BE2C (cell line): Measurements from ENCODE around the gene PSME3IP1.

ENCODE experiments used
- DNase-seq: peaks from one replicate; pipeline ENCODE4 v3.0.0-alpha.2; 2020
- H3K27me3 ChIP-seq: fragments of 250-450 bp; sonication (Bioruptor Pico); 2 replicates; pipeline ENCODE4 v1.5.1; 2020; ENCODE audit warnings: mild to moderate bottlenecking
- H3K36me3 ChIP-seq: fragments of 250-450 bp; sonication (Bioruptor Pico); 2 replicates; pipeline ENCODE4 v1.5.1; 2020; ENCODE audit warnings: mild to moderate bottlenecking
- H3K4me1 ChIP-seq: fragments of 250-450 bp; sonication (Bioruptor Pico); 2 replicates; pipeline ENCODE4 v1.5.1; 2020
- H3K4me3 ChIP-seq: 2 replicates; pipeline ENCODE4 v1.5.1; 2011; ENCODE audit warnings: low read depth, low read length
- H3K9me3 ChIP-seq: fragments of 250-450 bp; sonication (Bioruptor Pico); 2 replicates; pipeline ENCODE4 v1.5.1; 2020
- TF ChIP-seq, protein P1 (sequence below): IDR thresholded peaks from 2 replicates; pipeline ENCODE4 v1.5.1; 2012; ENCODE audit warnings: mild to moderate bottlenecking, low read depth, low read length

PSME3IP1 gene

DNA sequence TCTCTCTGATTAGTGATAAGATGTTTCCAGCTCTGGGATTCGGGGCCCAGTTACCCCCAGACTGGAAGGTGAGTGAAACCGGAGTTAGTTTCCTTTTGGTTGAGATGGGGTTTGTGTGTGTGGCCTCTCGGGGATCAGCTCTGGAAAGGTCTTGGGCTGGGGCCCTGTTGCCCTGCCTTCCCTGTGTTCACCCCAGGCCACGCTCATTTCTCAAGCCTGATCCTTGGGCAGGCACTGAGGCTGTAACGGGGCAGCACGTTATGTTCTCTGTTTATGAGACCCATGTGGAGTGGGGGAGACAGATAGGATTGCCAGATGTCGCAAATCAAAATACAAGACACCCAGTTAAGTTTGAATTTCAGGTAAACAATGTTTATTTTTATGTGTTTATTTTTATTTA lies 58.0 kb downstream of the PSME3IP1 start:
- Histone ChIP-seq H3K36me3 (no peaks in the 10 kb centered on the region), H3K27me3 (no peaks in the 10 kb centered on the region), H3K9me3 (no peaks in the 10 kb centered on the region), H3K4me3 (no peak overlapping the region), H3K4me1 (no peaks in the 10 kb centered on the region)
- TF ChIP-seq, protein P1, sequence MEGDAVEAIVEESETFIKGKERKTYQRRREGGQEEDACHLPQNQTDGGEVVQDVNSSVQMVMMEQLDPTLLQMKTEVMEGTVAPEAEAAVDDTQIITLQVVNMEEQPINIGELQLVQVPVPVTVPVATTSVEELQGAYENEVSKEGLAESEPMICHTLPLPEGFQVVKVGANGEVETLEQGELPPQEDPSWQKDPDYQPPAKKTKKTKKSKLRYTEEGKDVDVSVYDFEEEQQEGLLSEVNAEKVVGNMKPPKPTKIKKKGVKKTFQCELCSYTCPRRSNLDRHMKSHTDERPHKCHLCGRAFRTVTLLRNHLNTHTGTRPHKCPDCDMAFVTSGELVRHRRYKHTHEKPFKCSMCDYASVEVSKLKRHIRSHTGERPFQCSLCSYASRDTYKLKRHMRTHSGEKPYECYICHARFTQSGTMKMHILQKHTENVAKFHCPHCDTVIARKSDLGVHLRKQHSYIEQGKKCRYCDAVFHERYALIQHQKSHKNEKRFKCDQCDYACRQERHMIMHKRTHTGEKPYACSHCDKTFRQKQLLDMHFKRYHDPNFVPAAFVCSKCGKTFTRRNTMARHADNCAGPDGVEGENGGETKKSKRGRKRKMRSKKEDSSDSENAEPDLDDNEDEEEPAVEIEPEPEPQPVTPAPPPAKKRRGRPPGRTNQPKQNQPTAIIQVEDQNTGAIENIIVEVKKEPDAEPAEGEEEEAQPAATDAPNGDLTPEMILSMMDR = no peak
- no peak for DNase-seq

DNA sequence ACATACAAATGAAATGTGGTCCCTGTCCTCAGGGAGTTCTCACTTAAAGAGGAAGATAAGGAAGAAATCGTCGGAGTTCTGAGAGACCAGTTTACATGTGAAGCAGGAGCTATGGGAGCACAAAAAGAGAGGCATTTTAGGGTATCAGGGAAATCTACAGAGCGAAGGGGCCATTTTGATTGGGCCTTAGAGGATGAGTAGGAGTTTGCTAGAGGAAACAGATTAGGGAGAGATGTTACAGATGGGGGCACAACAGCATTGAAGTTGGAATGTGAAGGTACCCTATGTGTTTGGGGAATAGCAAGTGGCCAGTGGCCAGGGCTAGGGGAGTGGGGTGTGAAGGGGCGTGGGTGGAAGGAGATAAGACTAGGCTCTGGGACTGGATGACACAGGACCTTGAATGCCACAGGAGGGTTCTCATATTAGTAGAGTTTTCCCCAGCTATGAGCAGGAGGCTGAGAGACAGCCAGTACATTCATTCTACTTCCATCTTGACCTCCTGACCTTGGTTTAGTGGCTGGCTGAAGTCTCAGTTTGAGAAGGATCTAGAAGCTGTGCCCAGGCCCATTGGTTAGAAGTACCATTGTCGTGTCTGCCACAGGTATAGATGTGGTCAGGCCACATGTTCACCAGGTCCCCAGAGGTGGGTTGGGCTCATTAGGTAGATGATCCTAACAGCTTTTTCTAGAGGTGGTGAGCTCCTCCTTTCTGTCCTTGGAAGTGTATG lies 58.6 kb downstream of the PSME3IP1 start:
- TF ChIP-seq, protein P1 = no peak
- H3K4me1 ChIP-seq = no peaks in the 10 kb centered on the region

DNA sequence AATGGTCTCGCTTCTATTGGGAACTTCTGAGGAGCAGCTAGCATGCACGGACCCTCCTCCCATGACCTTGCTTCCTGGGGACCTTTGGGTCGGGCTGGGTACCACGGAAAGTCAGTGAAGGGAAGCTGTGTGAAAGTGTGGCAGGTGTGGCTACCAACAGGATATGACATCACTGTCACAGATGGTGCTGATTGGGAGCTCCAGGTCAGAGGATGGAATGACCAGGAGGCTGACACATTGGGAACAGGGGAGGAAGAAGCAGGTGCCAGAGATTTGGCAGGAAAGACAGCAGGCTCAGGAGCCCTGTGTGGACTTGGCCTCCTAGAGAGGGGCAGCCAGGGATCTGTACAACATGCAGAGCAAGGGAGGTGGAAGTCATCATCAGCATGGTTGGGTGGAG lies 59.4 kb downstream of the PSME3IP1 start:
- no peak overlapping the region for H3K4me3 ChIP-seq
- H3K36me3 ChIP-seq = no peaks in the 10 kb centered on the region
- no peak for DNase-seq
- H3K9me3 ChIP-seq = no peaks in the 10 kb centered on the region
- H3K4me1 ChIP-seq = no peaks in the 10 kb centered on the region
- TF ChIP-seq, protein P1 = no peak
- no peaks in the 10 kb centered on the region for H3K27me3 ChIP-seq

More for the DNA sequence above, 58.6 kb downstream of the PSME3IP1 start:
- Histone ChIP-seq H3K36me3 (no peaks in the 10 kb centered on the region), H3K9me3 (no peaks in the 10 kb centered on the region), H3K4me3 (no peak overlapping the region), H3K27me3 (no peaks in the 10 kb centered on the region)
- no peak for DNase-seq

DNA sequence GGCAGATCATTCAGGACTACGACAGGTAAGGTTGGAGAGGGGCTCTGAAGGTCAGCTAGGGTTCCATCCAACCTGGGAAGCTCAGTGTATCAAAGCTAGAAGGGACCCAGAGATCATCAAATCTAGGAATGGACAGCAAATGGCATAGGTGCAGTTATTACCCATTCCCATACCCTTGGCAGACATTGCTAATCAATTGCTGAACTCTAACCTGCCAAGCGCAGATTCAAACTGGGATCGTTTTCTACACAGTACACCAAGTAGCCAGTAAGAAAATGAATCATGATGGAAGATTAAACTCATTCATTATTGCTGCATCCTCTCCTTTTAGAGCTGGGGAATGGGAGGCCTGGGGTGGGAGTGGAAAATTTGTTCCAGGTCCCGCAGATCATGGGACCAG lies 59.9 kb downstream of the PSME3IP1 start:
- Histone ChIP-seq H3K4me3 (no peak overlapping the region), H3K27me3 (no peaks in the 10 kb centered on the region), H3K4me1 (no peaks in the 10 kb centered on the region), H3K36me3 (no peaks in the 10 kb centered on the region), H3K9me3 (no peaks in the 10 kb centered on the region)
- TF ChIP-seq, protein P1 = no peak
- no peak for DNase-seq

DNA sequence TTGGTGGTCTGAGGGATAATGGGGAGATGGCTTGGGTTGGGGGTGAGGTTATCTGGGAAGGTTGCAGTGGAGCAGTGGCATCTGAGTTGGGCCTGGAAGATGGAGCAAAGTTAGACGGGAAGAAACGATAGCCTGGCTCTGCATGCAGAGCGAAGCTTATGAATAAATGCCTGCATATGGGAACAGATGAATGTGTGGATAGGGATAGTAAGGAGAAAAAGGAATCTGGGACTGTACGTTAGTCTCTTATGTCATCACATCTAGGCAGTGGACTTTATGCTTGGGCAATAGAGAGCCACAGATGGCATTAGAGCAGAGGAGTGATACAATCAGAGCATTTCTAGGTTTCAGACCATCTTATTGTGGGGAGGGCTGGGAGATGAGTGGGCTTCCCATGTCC lies 60.5 kb downstream of the PSME3IP1 start:
- no peaks in the 10 kb centered on the region for H3K4me1 ChIP-seq
- DNase-seq = no peak
- TF ChIP-seq, protein P1 = no peak

DNA sequence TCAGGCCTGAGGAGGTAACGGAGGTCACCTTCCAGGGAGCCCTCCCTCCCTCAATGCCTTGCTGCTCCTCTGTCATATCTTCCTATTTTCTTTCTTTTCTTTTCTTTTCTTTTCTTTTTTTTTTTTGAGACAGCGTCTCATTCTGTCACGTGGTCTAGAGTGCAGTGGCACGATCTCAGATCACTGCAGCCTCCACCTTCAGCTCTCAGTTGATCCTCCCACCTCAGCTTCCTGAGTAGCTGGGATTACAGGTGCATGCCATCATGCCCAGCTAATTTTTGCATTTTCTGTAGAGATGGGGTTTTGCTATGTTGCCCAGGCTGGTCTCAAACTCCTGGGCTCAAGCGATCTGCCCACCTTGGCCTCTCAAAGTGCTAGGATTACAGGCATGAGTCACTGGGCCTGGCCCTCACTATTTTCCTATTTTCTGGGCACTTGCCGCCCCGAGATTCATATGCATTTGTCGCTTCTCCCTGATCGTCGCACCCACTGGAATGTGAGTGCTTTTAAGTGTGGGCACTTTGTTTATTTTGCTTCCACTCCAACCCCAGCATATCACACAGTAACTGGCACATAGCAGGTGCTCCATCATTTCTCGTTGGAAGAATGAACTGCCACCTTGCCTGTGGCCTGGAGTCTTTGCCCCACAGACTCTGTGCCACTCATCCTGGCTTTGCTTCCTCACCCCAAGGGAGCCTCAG lies 61.7 kb downstream of the PSME3IP1 start:
- TF ChIP-seq, protein P1 = no peak

More for the DNA sequence above, 60.5 kb downstream of the PSME3IP1 start:
- Histone ChIP-seq H3K36me3 (no peaks in the 10 kb centered on the region), H3K9me3 (no peaks in the 10 kb centered on the region), H3K27me3 (no peaks in the 10 kb centered on the region), H3K4me3 (no peak overlapping the region)

More for the DNA sequence above, 61.7 kb downstream of the PSME3IP1 start:
- Histone ChIP-seq H3K4me1 (no peaks in the 10 kb centered on the region), H3K9me3 (no peaks in the 10 kb centered on the region), H3K27me3 (no peaks in the 10 kb centered on the region), H3K4me3 (no peak overlapping the region), H3K36me3 (no peaks in the 10 kb centered on the region)
- no peak for DNase-seq
